ENCODE data around the gene POLD4.
"Not testable (repeated sequence)": the region's sequence is repeated elsewhere in the genome, so short reads cannot be mapped to it uniquely, and the experiment has no call there.

POLD4 gene

GRCh38 chr11:67351275-67352005 is 1.9 kb downstream of the POLD4 start:
- DNase-seq, result no peak

GRCh38 chr11:67349928-67350465 is 3.3 kb downstream of the POLD4 start:
- DNase-seq, result no peak

- DNase-seq, result no peak
These were observed 3.9 kb downstream of the POLD4 start for GRCh38 chr11:67349457-67349856.

GRCh38 chr11:67349036-67349435 is 4.3 kb downstream of the POLD4 start:
- DNase-seq, result no peak

- DNase-seq, result no peak
These were observed 5.2 kb downstream of the POLD4 start for GRCh38 chr11:67347964-67348749.

- DNase-seq, result no peak
These were observed 7.2 kb downstream of the POLD4 start for GRCh38 chr11:67345920-67346819.

GRCh38 chr11:67345247-67345919 is 8.0 kb downstream of the POLD4 start:
- DNase-seq, result no peak

- no peak for DNase-seq
These were observed 9.1 kb downstream of the POLD4 start for GRCh38 chr11:67344264-67344663.

- DNase-seq, result no peak
These were observed 16.1 kb downstream of the POLD4 start for GRCh38 chr11:67337257-67337656.

- DNase-seq, result no peak
These were observed 21.2 kb downstream of the POLD4 start for GRCh38 chr11:67332081-67332691.

- no peak for DNase-seq
These were observed 29.8 kb downstream of the POLD4 start for GRCh38 chr11:67323526-67323925.

GRCh38 chr11:67322049-67322448 is 31.3 kb downstream of the POLD4 start:
- no peak for DNase-seq

- no peak for DNase-seq
These were observed 32.0 kb downstream of the POLD4 start for GRCh38 chr11:67321313-67321871.

GRCh38 chr11:67320691-67321090 is 32.7 kb downstream of the POLD4 start:
- no peak for DNase-seq

GRCh38 chr11:67320011-67320410 is 33.3 kb downstream of the POLD4 start:
- DNase-seq, result no peak

- DNase-seq, result not testable (repeated sequence)
These were observed 34.5 kb downstream of the POLD4 start for GRCh38 chr11:67318876-67319275.

GRCh38 chr11:67317888-67318555 is 35.3 kb downstream of the POLD4 start:
- no peak for DNase-seq

- peak; percentile 97 for DNase-seq
These were observed 36.0 kb downstream of the POLD4 start for GRCh38 chr11:67317205-67317887.

GRCh38 chr11:67316882-67317204 is 36.5 kb downstream of the POLD4 start:
- DNase-seq, result no peak

GRCh38 chr11:67315325-67315909 is 37.9 kb downstream of the POLD4 start:
- DNase-seq, result no peak

Data from NCI-H1417 treated with DMSO at 0.1 percent for 48 hours (cell line).